Retinal pigment epithelial cell (primary cell): Measurements from ENCODE around the gene SIGLEC9.

ENCODE experiments used
- DNase-seq: peaks from one replicate; pipeline ENCODE4 v3.0.0-alpha.2; 2010; ENCODE audit warnings: low read depth
- H3K4me3 ChIP-seq: 2 replicates; pipeline ENCODE4 v1.5.1; 2011; ENCODE audit warnings: mild to moderate bottlenecking, low read length, control low read depth, moderate library complexity
- TF ChIP-seq, protein P1 (sequence below): conservative IDR thresholded peaks from 2 replicates; pipeline ENCODE4 v1.5.1; 2011; ENCODE audit warnings: low read depth, low read length, control low read depth, inconsistent platforms

SIGLEC9 gene

DNA sequence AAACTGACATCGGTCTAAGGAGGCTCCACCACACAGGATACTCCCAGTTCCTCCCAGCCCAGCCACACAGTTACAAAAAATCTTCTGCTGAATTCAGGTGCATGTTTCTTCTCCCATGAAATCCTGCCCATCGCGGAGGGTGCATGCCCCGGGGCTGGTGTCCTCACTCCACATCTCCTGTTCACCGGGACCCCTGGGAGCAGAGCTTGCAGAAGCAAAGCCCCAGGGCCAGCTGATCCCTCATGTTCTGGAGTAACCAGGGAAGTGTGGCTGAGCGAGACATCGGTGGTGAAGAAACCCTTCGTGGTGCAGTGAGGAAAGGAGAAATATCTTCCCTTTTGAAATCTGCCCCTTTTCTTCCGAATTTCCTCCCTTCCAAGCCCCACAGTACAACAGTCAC lies 904 bp upstream of the SIGLEC9 start:
- TF ChIP-seq, protein P1, sequence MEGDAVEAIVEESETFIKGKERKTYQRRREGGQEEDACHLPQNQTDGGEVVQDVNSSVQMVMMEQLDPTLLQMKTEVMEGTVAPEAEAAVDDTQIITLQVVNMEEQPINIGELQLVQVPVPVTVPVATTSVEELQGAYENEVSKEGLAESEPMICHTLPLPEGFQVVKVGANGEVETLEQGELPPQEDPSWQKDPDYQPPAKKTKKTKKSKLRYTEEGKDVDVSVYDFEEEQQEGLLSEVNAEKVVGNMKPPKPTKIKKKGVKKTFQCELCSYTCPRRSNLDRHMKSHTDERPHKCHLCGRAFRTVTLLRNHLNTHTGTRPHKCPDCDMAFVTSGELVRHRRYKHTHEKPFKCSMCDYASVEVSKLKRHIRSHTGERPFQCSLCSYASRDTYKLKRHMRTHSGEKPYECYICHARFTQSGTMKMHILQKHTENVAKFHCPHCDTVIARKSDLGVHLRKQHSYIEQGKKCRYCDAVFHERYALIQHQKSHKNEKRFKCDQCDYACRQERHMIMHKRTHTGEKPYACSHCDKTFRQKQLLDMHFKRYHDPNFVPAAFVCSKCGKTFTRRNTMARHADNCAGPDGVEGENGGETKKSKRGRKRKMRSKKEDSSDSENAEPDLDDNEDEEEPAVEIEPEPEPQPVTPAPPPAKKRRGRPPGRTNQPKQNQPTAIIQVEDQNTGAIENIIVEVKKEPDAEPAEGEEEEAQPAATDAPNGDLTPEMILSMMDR: no peak
- no peak overlapping the region for H3K4me3 ChIP-seq
- DNase-seq: no peak

DNA sequence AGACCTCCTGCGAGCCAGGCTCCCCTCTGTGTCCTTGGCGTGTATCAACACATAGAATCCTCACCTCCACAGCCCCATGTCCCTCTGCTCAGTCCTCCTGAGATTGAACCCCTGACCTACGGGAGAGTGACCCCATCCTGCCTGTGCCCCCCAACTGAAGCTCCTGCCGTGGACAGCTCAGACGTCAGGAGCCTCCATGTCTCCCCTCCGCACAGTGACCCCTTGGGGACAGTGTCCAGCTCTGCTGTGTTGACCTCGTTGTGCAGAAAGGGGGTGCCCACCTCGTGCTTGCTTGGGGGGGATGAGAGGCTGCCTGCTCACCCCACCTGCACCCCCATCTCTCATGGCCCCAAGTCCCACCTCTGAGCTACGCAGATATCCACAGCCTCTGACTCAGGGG lies 490 bp upstream of the SIGLEC9 start:
- H3K4me3 ChIP-seq: no peak overlapping the region
- no peak for DNase-seq
- TF ChIP-seq, protein P1: no peak

DNA sequence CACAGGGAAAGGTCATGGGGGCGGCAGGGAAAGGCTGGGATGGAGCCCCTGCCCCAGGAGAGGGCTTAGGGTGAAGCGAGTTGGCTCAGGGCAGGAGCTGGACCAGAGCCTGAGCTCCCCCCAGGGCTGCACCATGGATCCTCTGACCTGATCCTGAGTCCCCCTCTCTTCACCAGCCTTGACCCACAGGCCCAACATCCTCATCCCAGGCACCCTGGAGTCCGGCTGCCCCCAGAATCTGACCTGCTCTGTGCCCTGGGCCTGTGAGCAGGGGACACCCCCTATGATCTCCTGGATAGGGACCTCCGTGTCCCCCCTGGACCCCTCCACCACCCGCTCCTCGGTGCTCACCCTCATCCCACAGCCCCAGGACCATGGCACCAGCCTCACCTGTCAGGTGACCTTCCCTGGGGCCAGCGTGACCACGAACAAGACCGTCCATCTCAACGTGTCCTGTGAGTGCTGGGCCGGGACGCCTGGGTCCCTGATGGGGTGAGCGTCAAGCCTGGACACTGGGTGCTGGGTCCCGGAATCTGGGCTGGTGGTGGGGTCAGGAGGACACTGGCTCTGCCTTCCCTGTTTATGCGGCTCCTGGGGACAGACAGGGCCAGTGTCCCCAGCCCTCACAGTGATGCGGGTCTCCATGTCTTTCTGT lies 842 bp downstream of the SIGLEC9 start:
- H3K4me3 ChIP-seq: no peak overlapping the region
- TF ChIP-seq, protein P1: no peak
- no peak for DNase-seq

DNA sequence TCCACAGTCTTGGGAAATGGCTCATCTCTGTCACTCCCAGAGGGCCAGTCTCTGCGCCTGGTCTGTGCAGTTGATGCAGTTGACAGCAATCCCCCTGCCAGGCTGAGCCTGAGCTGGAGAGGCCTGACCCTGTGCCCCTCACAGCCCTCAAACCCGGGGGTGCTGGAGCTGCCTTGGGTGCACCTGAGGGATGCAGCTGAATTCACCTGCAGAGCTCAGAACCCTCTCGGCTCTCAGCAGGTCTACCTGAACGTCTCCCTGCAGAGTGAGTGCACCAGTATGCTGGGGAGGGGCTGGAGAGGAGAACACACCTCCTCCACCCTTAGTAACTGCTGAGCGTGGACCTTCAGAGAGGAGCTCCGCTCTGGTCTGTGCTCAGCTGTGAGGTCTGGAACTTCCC lies 2.3 kb downstream of the SIGLEC9 start:
- DNase-seq: no peak
- TF ChIP-seq, protein P1: no peak
- H3K4me3 ChIP-seq: no peak overlapping the region

DNA sequence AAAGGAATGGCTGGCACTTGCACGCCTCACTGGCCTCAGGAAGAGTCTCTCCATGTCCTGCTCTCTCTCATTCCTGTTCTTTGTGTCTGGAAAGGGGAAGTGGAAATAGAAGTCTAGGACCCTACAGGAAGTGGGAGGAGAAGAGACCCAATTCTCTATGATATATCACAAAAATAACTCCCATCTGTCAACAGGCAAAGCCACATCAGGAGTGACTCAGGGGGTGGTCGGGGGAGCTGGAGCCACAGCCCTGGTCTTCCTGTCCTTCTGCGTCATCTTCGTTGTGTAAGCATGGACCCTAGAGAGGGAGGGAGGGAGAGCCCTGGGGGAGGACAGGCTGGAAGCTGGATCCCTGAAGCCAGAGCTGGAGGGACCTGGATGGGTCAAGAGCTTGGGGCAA lies 3.0 kb downstream of the SIGLEC9 start:
- TF ChIP-seq, protein P1: no peak
- no peak for DNase-seq
- H3K4me3 ChIP-seq: no peak overlapping the region

DNA sequence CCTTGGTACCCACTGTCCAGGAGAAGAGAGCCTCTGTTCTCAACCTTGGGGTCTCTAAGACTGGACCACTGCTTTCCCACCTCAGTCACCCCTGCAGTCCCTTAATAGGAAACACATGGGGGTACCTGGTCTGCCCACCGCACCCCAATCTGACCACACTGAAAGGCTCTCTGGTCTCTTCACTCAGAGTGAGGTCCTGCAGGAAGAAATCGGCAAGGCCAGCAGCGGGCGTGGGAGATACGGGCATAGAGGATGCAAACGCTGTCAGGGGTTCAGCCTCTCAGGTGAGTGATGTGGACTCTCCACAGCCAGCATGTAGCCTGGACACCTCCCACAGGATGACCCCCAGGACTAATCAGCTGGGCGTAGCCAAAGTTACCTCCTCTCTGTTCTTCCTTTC lies 3.5 kb downstream of the SIGLEC9 start:
- DNase-seq: no peak
- TF ChIP-seq, protein P1: no peak
- no peak overlapping the region for H3K4me3 ChIP-seq

DNA sequence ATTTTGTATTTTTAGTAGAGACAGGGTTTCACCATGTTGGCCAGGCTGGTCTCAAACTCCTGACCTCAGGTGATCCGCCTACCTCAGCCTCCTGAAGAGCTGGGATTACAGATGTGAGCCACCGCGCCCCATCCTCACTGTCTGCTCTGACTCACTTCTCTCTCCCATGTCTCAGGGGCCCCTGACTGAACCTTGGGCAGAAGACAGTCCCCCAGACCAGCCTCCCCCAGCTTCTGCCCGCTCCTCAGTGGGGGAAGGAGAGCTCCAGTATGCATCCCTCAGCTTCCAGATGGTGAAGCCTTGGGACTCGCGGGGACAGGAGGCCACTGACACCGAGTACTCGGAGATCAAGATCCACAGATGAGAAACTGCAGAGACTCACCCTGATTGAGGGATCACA lies 5.0 kb downstream of the SIGLEC9 start:
- TF ChIP-seq, protein P1: no peak
- H3K4me3 ChIP-seq: no peak overlapping the region
- no peak for DNase-seq
